IMR-90 (cell line): Measurements from ENCODE around the gene SEPTIN5. TPM values are rescaled to one million over a fixed set of nuclear protein-coding genes. Genes with fewer than 3 reads are reported as not detected.
A peak's percentile ranks its signal among the peaks of the same experiment; 100 is the strongest.

Source experiments
- ATAC-seq: fragments of 200-7000 bp; cut with Tn5 transposase; 2 replicates; pipeline ENCODE4 v1.9.1; 2020; ENCODE audit warnings: low read depth, mild to moderate bottlenecking, moderate library complexity
- BruUV-seq: library from RNA; stranded (reverse); fragments of 400-500 nt; replicated peaks from 2 replicates; lab custom pipeline; 2021; lab: Mats Ljungman, UMichigan
- CTCF ChIA-PET: fragments of 300-600 bp; formaldehyde crosslinking; extraction: SDS; loops from one replicate; lab custom pipeline; 2021; ENCODE audit warnings: antibody characterized with exemption; lab: Yijun Ruan, JAX
- POLR2A ChIA-PET: fragments of 300-600 bp; sonication (Branson Sonifier 250); formaldehyde crosslinking; loops from one replicate; lab custom pipeline; 2022; ENCODE audit warnings: antibody characterized with exemption; ENCODE audit not compliant: unreplicated experiment; lab: Charles Lee
- DNase-seq: peaks from one replicate; pipeline ENCODE4 v3.0.0; 2013
- H2AFZ ChIP-seq: replicated peaks from 2 replicates; pipeline ENCODE3; 2013; ENCODE audit warnings: low read length, mild to moderate bottlenecking; ENCODE audit not compliant: poor library complexity
- H2AK5ac ChIP-seq: 2 replicates; pipeline ENCODE4 v1.6.1; 2013; ENCODE audit warnings: low read depth, low read length, inconsistent platforms
- H2AK9ac ChIP-seq: replicated peaks from 2 replicates; pipeline ENCODE3; 2013; ENCODE audit warnings: mild to moderate bottlenecking, low read depth, low read length, moderate library complexity; ENCODE audit not compliant: poor library complexity
- H2BK120ac ChIP-seq: 2 replicates; pipeline ENCODE4 v1.6.1; 2013; ENCODE audit warnings: low read depth, low read length, inconsistent platforms
- H2BK15ac ChIP-seq: 3 replicates; pipeline ENCODE4 v1.6.1; 2013; ENCODE audit warnings: low read depth, low read length, inconsistent platforms
- H2BK20ac ChIP-seq: 2 replicates; pipeline ENCODE4 v1.6.1; 2013; ENCODE audit warnings: low read depth, mild to moderate bottlenecking, inconsistent platforms, low read length, moderate library complexity
- H2BK5ac ChIP-seq: 2 replicates; pipeline ENCODE4 v1.6.1; 2013; ENCODE audit warnings: mild to moderate bottlenecking, low read depth, low read length, inconsistent platforms; ENCODE audit not compliant: poor library complexity, severe bottlenecking
- H3K14ac ChIP-seq: replicated peaks from 2 replicates; pipeline ENCODE4 v1.6.1; 2013; ENCODE audit warnings: low read depth, low read length, inconsistent platforms
- H3K18ac ChIP-seq: 2 replicates; pipeline ENCODE4 v1.6.1; 2013; ENCODE audit warnings: low read depth, low read length, control low read depth
- H3K23ac ChIP-seq: 2 replicates; pipeline ENCODE4 v1.6.1; 2013; ENCODE audit warnings: low read depth, low read length, inconsistent platforms
- H3K27ac ChIP-seq: 2 replicates; pipeline ENCODE4 v1.5.1; 2013; ENCODE audit warnings: mild to moderate bottlenecking, control low read depth, low read length; ENCODE audit not compliant: insufficient read depth
- H3K27me3 ChIP-seq: 2 replicates; pipeline ENCODE4 v1.6.1; 2013; ENCODE audit warnings: low read length; ENCODE audit not compliant: control insufficient read depth, insufficient read depth
- H3K36me3 ChIP-seq: 2 replicates; pipeline ENCODE4 v1.6.1; 2013; ENCODE audit warnings: low read length, mixed read lengths; ENCODE audit not compliant: control insufficient read depth, insufficient read depth
- H3K4ac ChIP-seq: 2 replicates; pipeline ENCODE4 v1.6.1; 2013; ENCODE audit warnings: low read depth, low read length, inconsistent platforms
- H3K4me1 ChIP-seq: 2 replicates; pipeline ENCODE4 v1.6.1; 2013; ENCODE audit warnings: low read length, mixed read lengths; ENCODE audit not compliant: control insufficient read depth, insufficient read depth
- H3K4me2 ChIP-seq: 2 replicates; pipeline ENCODE4 v1.6.1; 2013; ENCODE audit warnings: low read depth, mild to moderate bottlenecking, control low read depth, low read length, moderate library complexity
- H3K4me3 ChIP-seq: 2 replicates; pipeline ENCODE4 v1.5.1; 2013; ENCODE audit warnings: low read depth, mild to moderate bottlenecking, control low read depth, low read length, moderate library complexity; ENCODE audit not compliant: insufficient read depth
- H3K56ac ChIP-seq: 2 replicates; pipeline ENCODE4 v1.6.1; 2013; ENCODE audit warnings: low read length, inconsistent platforms; ENCODE audit not compliant: insufficient read depth; ENCODE audit errors: extremely low read depth
- H3K79me1 ChIP-seq, 2 experiments: 2 replicates each; pipeline ENCODE4 v1.6.1; 2013; ENCODE audit warnings: low read length in 2 of 2, inconsistent platforms in 1 of 2, low read depth in 1 of 2
- H3K9ac ChIP-seq: 2 replicates; pipeline ENCODE4 v1.6.1; 2013; ENCODE audit warnings: low read depth, low read length, control low read depth
- H3K9me1 ChIP-seq: 2 replicates; pipeline ENCODE4 v1.6.1; 2013; ENCODE audit warnings: low read length, inconsistent platforms; ENCODE audit not compliant: insufficient read depth
- H3K9me3 ChIP-seq: 2 replicates; pipeline ENCODE4 v1.6.1; 2013; ENCODE audit warnings: low read length; ENCODE audit not compliant: control insufficient read depth, insufficient read depth
- H4K20me1 ChIP-seq: 2 replicates; pipeline ENCODE4 v1.6.1; 2013; ENCODE audit warnings: low read length, inconsistent platforms; ENCODE audit not compliant: insufficient read depth
- H4K5ac ChIP-seq: 2 replicates; pipeline ENCODE4 v1.6.1; 2013; ENCODE audit warnings: mild to moderate bottlenecking, low read depth, low read length, control low read depth
- H4K8ac ChIP-seq, 2 experiments: 2 replicates each; pipeline ENCODE4 v1.6.1; 2013; ENCODE audit warnings: low read depth in 2 of 2, low read length in 2 of 2, control low read depth in 1 of 2, inconsistent platforms in 1 of 2
- H4K91ac ChIP-seq: 2 replicates; pipeline ENCODE4 v1.6.1; 2013; ENCODE audit warnings: low read depth, low read length, inconsistent platforms; ENCODE audit not compliant: insufficient read depth
- CEBPB ChIP-seq: IDR thresholded peaks from 2 replicates; pipeline ENCODE4 v1.6.1; 2012; ENCODE audit warnings: low read depth, low read length, improper control_type of control experiment
- NFE2L2 ChIP-seq: fragments of 150-350 bp; IDR thresholded peaks from 2 replicates; pipeline ENCODE4 v1.6.1; 2016; ENCODE audit warnings: low read depth, mild to moderate bottlenecking, low read length
- POLR2A ChIP-seq: IDR thresholded peaks from 2 replicates; pipeline ENCODE4 v1.6.1; 2012; ENCODE audit warnings: mild to moderate bottlenecking, low read depth, low read length
- WGBS, 2 experiments: methylation state at CpG; one replicate each; pipeline versions ENCODE4 v1.1.5 to v1.1.7; 2013; ENCODE audit warnings: missing lambda C conversion rate in 2 of 2; ENCODE audit not compliant: insufficient read length in 1 of 2; ENCODE audit errors: extremely low coverage in 2 of 2; 5-methylcytosine and 5-hydroxymethylcytosine counted together
- dilution Hi-C: fragments of 300-500 bp; cut with HindIII; formaldehyde crosslinking; loops from one replicate; pipeline ENCODE4 v1.14.3; 2018; ENCODE audit warnings: low sequenced_read_pairs; ENCODE audit not compliant: unreplicated experiment
- in situ Hi-C: fragments of 300-500 bp; cut with MboI; formaldehyde crosslinking; loops from 3 replicates; pipeline ENCODE4 v1.14.3; 2019; ENCODE audit warnings: low sequenced_read_pairs, inconsistent platforms, mixed read lengths
- intact Hi-C: fragments of 100-400 bp; cut with micrococcal nuclease; formaldehyde crosslinking; loops from 2 replicates; pipeline ENCODE4 v1.10.0; 2022
- polyA plus RNA-seq, 3 experiments: library from polyadenylated mRNA; depleted of rRNA; stranded (reverse); fragments of >200 nt; gene quantifications; 2 replicates each; pipeline ENCODE4 v1.2.3, GENCODE V29; 2012; ENCODE audit warnings: low replicate concordance in 1 of 3
- total RNA-seq: library from RNA; depleted of rRNA; stranded (reverse); fragments of >200 nt; gene quantifications from 2 replicates; pipeline ENCODE4 v1.2.3, GENCODE V29; 2012

Gene SEPTIN5
- total and polyA plus RNA-seq, 2 of the 4 experiments (the other 2 are of a cell fraction) = 16.8 to 20.7 TPM

DNA sequence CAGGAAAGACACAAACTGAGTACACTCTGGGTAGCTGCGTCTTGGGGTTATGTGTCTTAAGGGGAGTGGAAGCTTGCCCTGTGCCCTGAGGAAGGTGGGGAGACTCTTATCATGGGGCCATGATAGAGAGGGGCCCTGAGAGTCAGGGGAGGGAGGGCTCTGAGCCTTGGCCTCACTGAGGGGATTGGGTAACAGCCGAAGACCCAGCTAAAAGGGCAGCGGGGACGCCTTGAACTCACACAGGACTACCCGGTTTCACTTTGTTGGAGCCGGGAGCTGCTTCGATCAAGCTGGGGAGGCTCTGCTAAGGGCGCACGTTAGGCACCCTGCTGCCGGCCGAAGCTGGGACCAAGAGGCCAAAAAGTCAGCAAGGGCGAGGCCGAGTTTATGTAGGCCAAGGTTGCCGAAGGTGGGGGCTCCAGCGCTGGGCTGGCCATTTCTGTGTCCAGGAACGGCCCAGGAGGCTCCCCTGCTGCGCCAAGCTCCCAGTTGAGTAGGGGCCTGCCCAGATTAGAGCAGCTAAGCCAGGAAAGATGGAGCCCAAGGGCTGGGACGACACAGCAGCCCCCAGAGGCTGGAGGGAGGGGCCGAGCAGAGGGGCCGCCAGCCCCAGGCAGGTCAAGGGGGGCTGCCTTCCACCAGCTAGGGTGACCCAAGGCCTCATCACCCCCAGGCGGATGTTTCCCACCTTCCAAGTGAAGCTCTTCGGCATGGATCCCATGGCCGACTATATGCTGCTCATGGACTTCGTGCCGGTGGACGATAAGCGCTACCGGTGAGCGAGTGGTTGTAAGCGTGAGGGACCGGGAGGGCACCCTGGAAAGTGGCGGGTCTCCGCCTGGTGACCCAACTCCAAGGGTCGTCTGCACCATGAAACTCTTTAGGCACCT, 48.5 kb downstream of the SEPTIN5 start:
- Histone ChIP-seq H3K27me3 (peaks cover 94% of the 10 kb centered on the region), H2AK5ac (no peak overlapping the region), H3K4me1 (peaks cover 4% of the 10 kb centered on the region; the same call in 1 of the 2 replicates), H3K9me3 (peaks cover 4% of the 10 kb centered on the region; the same call in 1 of the 2 replicates), H3K4me2 (no peak overlapping the region), H2BK20ac (no peak overlapping the region), H3K4me3 (no peak overlapping the region), H4K8ac (no peak overlapping the region), H3K36me3 (no peaks in the 10 kb centered on the region), H3K23ac (no peak overlapping the region), H4K91ac (no peak overlapping the region), H3K79me1 (no peaks in the 10 kb centered on the region), H4K20me1 (no peaks in the 10 kb centered on the region; the same call in 1 of the 2 replicates), H4K5ac (no peak overlapping the region), H2AFZ (no peak overlapping the region), H3K18ac (no peak overlapping the region), H2AK9ac (peak overlapping the region; percentile 42), H3K56ac (no peak overlapping the region), H3K14ac (no peak overlapping the region), H3K9ac (no peak overlapping the region), H2BK120ac (no peak overlapping the region), H3K4ac (no peak overlapping the region), H3K27ac (no peak overlapping the region), H2BK5ac (no peak overlapping the region), H2BK15ac (no peak overlapping the region), H3K9me1 (no peaks in the 10 kb centered on the region)
- WGBS, 2 experiments = 68% methylated on average over 17 of the region's 34 CpGs; no CpG with 5 or more reads in 1 of the 2 experiments
- no peak for ATAC-seq
- dilution Hi-C loops (no loop called here), in situ Hi-C loops (no loop called here), intact Hi-C loops (no loop called here)
- DNase-seq = no peak
- POLR2A ChIA-PET = interaction anchor here (0.5 kb wide), 1 partner anchor 87 kb away, joined by 4 read pairs; no protein-coding TSS in a partner anchor
- TF ChIP-seq POLR2A = no peak
- TF ChIP-seq NFE2L2 = no peak
- TF ChIP-seq CEBPB = no peak
- CTCF ChIA-PET = interaction anchor here (0.6 kb wide), 1 partner anchor 38 kb away, joined by 3 read pairs; no protein-coding TSS in a partner anchor
- no TSS peak for BruUV-seq
